Panc1 (cell line): Measurements from ENCODE around the gene GRK1.

Experiments
- CTCF ChIP-seq: fragments of 450-650 bp; IDR thresholded peaks from 2 replicates; pipeline ENCODE4 v1.5.1; 2017; ENCODE audit warnings: mild to moderate bottlenecking
- TCF7L2 ChIP-seq: IDR thresholded peaks from 2 replicates; pipeline ENCODE4 v1.6.1; 2011; ENCODE audit warnings: mild to moderate bottlenecking, low read depth, low read length, inconsistent platforms

- TF ChIP-seq CTCF (no peak), TCF7L2 (no peak)
These were observed 36.7 kb upstream of the GRK1 start for GRCh38 chr13:113630296-113630695.
